H1 (cell line): ENCODE measurements around the gene CC2D2A. TPM values are rescaled to one million over a fixed set of nuclear protein-coding genes. Genes with fewer than 3 reads are reported as not detected.
A peak's percentile ranks its signal among the peaks of the same experiment; 100 is the strongest.

Experiments
- CTCF ChIA-PET: fragments of 300-600 bp; sonication (Branson Sonifier 250); formaldehyde crosslinking; loops from one replicate; lab custom pipeline; 2021; ENCODE audit not compliant: partially characterized antibody; lab: Charles Lee
- POLR2A ChIA-PET: fragments of 300-600 bp; sonication (Branson Sonifier 250); formaldehyde crosslinking; loops from one replicate; lab custom pipeline; 2021; ENCODE audit warnings: inconsistent platforms; ENCODE audit not compliant: partially characterized antibody; lab: Charles Lee
- DNase-seq, 2 experiments: peaks; one replicate each; pipeline versions ENCODE4 v3.0.0 to v3.0.0-alpha.2; 2010 to 2022; ENCODE audit warnings: low spot score in 2 of 2, low read depth in 1 of 2, mixed read lengths in 1 of 2
- FAIRE-seq: peaks from 2 replicates; lab custom pipeline; 2011; peaks lifted over from hg19 to GRCh38; lab: Jason Lieb, UNC
- H2AFZ ChIP-seq: 2 replicates; pipeline ENCODE4 v1.8.1; 2012; ENCODE audit warnings: low read length, inconsistent platforms
- H2AK5ac ChIP-seq: 2 replicates; pipeline ENCODE4 v1.6.1; 2013; ENCODE audit warnings: low read depth, low read length
- H2BK120ac ChIP-seq: replicated peaks from 2 replicates; pipeline ENCODE3; 2013; ENCODE audit warnings: low read depth, low read length, inconsistent platforms
- H2BK12ac ChIP-seq: 2 replicates; pipeline ENCODE4 v1.6.1; 2013; ENCODE audit warnings: low read depth, low read length
- H2BK15ac ChIP-seq: 2 replicates; pipeline ENCODE4 v1.6.1; 2013; ENCODE audit warnings: low read length
- H2BK20ac ChIP-seq: 2 replicates; pipeline ENCODE4 v1.6.1; 2013; ENCODE audit warnings: low read length
- H2BK5ac ChIP-seq: 2 replicates; pipeline ENCODE4 v1.6.1; 2013; ENCODE audit warnings: low read depth, low read length
- H3K14ac ChIP-seq: 2 replicates; pipeline ENCODE4 v1.6.1; 2013; ENCODE audit warnings: inconsistent platforms; ENCODE audit not compliant: insufficient read length
- H3K18ac ChIP-seq: 2 replicates; pipeline ENCODE4 v1.6.1; 2013; ENCODE audit warnings: low read length; ENCODE audit errors: extremely low read depth
- H3K23ac ChIP-seq: 2 replicates; pipeline ENCODE4 v1.6.1; 2013; ENCODE audit warnings: inconsistent platforms; ENCODE audit not compliant: insufficient read length
- H3K23me2 ChIP-seq: 2 replicates; pipeline ENCODE4 v1.6.1; 2013; ENCODE audit warnings: low read depth, low read length
- H3K27ac ChIP-seq: 2 replicates; pipeline ENCODE4 v1.6.1; 2011; ENCODE audit warnings: low read depth, low read length, inconsistent platforms
- H3K27me3 ChIP-seq, 4 experiments: replicated peaks in 1 of 4; 1 replicate in 1 of 4; 2 replicates in 3 of 4; pipeline versions ENCODE4 v1.6.1 to v1.8.1; 2011 to 2013; ENCODE audit warnings: low read length in 3 of 4, mild to moderate bottlenecking in 3 of 4, inconsistent platforms in 2 of 4, mixed read lengths in 2 of 4, moderate library complexity in 1 of 4; ENCODE audit not compliant: control insufficient read depth in 3 of 4, insufficient read depth in 3 of 4; ENCODE audit errors: extremely low read depth in 1 of 4
- H3K36me3 ChIP-seq, 4 experiments: 2 replicates each; pipeline versions ENCODE4 v1.6.1 to v1.8.1; 2011 to 2013; ENCODE audit warnings: mild to moderate bottlenecking in 4 of 4, low read length in 3 of 4, moderate library complexity in 2 of 4, control low read depth in 1 of 4, inconsistent platforms in 1 of 4; ENCODE audit not compliant: insufficient read depth in 4 of 4, control insufficient read depth in 2 of 4
- H3K4ac ChIP-seq: replicated peaks from 2 replicates; pipeline ENCODE3; 2013; ENCODE audit warnings: low read length, low read depth, mixed read lengths, inconsistent platforms; ENCODE audit not compliant: insufficient read length
- H3K4me1 ChIP-seq, 4 experiments: replicated peaks in 1 of 4; 1 replicate in 1 of 4; 2 replicates in 3 of 4; pipeline versions ENCODE4 v1.6.1 to v1.8.1; 2011 to 2013; ENCODE audit warnings: low read length in 3 of 4, inconsistent platforms in 2 of 4, mixed read lengths in 1 of 4; ENCODE audit not compliant: insufficient read depth in 4 of 4, control insufficient read depth in 3 of 4
- H3K4me2 ChIP-seq, 2 experiments: 2 replicates each; pipeline versions ENCODE4 v1.6.1 to v1.8.1; 2011 to 2013; ENCODE audit warnings: low read depth in 2 of 2, low read length in 2 of 2, control low read depth in 1 of 2, inconsistent platforms in 1 of 2, mild to moderate bottlenecking in 1 of 2; ENCODE audit not compliant: insufficient read depth in 1 of 2
- H3K4me3 ChIP-seq, 4 experiments: fragments of 200-600, 300-600 bp in 1 of 4; sonication (generic), shearing (Covaris generic), sonication (Bioruptor Twin) in 1 of 4; 2 replicates each; pipeline versions ENCODE4 v1.5.1 to v1.8.1; 2011 to 2016; ENCODE audit warnings: low read length in 4 of 4, low read depth in 3 of 4, control low read depth in 2 of 4, inconsistent platforms in 2 of 4, mild to moderate bottlenecking in 2 of 4, mixed read lengths in 1 of 4, moderate library complexity in 1 of 4; ENCODE audit not compliant: insufficient read depth in 2 of 4; ENCODE audit errors: extremely low read depth in 1 of 4
- H3K56ac ChIP-seq: replicated peaks from 2 replicates; pipeline ENCODE3; 2013; ENCODE audit warnings: low read depth, mild to moderate bottlenecking, mixed read lengths, low read length, inconsistent platforms; ENCODE audit not compliant: insufficient read length
- H3K79me1 ChIP-seq: 2 replicates; pipeline ENCODE4 v1.6.1; 2013; ENCODE audit warnings: low read depth, low read length, control low read depth
- H3K79me2 ChIP-seq, 2 experiments: 2 replicates each; pipeline versions ENCODE4 v1.6.1 to v1.8.1; 2012 to 2013; ENCODE audit warnings: low read length in 2 of 2, mild to moderate bottlenecking in 2 of 2, inconsistent platforms in 1 of 2; ENCODE audit not compliant: insufficient read depth in 2 of 2, control insufficient read depth in 1 of 2
- H3K9ac ChIP-seq, 4 experiments: replicated peaks in 1 of 4; 1 replicate in 1 of 4; 2 replicates in 3 of 4; pipeline versions ENCODE4 v1.6.1 to v1.8.1; 2011 to 2013; ENCODE audit warnings: low read depth in 3 of 4, low read length in 3 of 4, control low read depth in 2 of 4, mild to moderate bottlenecking in 2 of 4, moderate library complexity in 2 of 4, inconsistent platforms in 1 of 4; ENCODE audit errors: extremely low read depth in 1 of 4
- H3K9me3 ChIP-seq, 2 experiments: 2 replicates each; pipeline versions ENCODE4 v1.6.1 to v1.8.1; 2012 to 2013; ENCODE audit warnings: mild to moderate bottlenecking in 2 of 2, moderate library complexity in 2 of 2, control low read depth in 1 of 2, inconsistent platforms in 1 of 2, low read depth in 1 of 2, low read length in 1 of 2, mixed read lengths in 1 of 2; ENCODE audit not compliant: insufficient read depth in 2 of 2
- H4K20me1 ChIP-seq, 2 experiments: replicated peaks in 1 of 2; 2 replicates each; pipeline versions ENCODE3 to v1.8.1; 2011 to 2013; ENCODE audit warnings: inconsistent platforms in 2 of 2, low read length in 2 of 2, mild to moderate bottlenecking in 1 of 2; ENCODE audit not compliant: insufficient read depth in 2 of 2, control insufficient read depth in 1 of 2
- H4K5ac ChIP-seq: 2 replicates; pipeline ENCODE4 v1.6.1; 2013; ENCODE audit warnings: low read length, low read depth, mixed read lengths, inconsistent platforms; ENCODE audit not compliant: insufficient read length
- H4K8ac ChIP-seq: 2 replicates; pipeline ENCODE4 v1.8.0; 2013; ENCODE audit warnings: mild to moderate bottlenecking, moderate library complexity, low read length, inconsistent platforms; ENCODE audit not compliant: insufficient read depth; ENCODE audit errors: extremely low read depth
- H4K91ac ChIP-seq: replicated peaks from 2 replicates; pipeline ENCODE3; 2013; ENCODE audit warnings: low read length, mixed read lengths, inconsistent platforms; ENCODE audit not compliant: insufficient read length
- ATF3 ChIP-seq: IDR thresholded peaks from 2 replicates; pipeline ENCODE4 v1.6.1; 2011; ENCODE audit warnings: low read depth, mild to moderate bottlenecking, low read length; ENCODE audit not compliant: insufficient read depth
- BACH1 ChIP-seq: IDR thresholded peaks from 2 replicates; pipeline ENCODE4 v1.6.1; 2012; ENCODE audit warnings: low read length, improper control_type of control experiment
- FOSL1 ChIP-seq: IDR thresholded peaks from 2 replicates; pipeline ENCODE4 v1.6.1; 2011; ENCODE audit warnings: mild to moderate bottlenecking, low read depth, low read length, moderate library complexity; ENCODE audit not compliant: insufficient read depth
- GTF2F1 ChIP-seq: IDR thresholded peaks from 2 replicates; pipeline ENCODE4 v1.6.1; 2012; ENCODE audit warnings: low read depth, low read length, improper control_type of control experiment, borderline replicate concordance
- KDM5A ChIP-seq: fragments of 200-600 bp; IDR thresholded peaks from 2 replicates; pipeline ENCODE4 v1.7.1; 2012; ENCODE audit warnings: mild to moderate bottlenecking, low read length, inconsistent platforms, mixed read lengths
- NRF1 ChIP-seq: IDR thresholded peaks from 2 replicates; pipeline ENCODE4 v1.6.1; 2011; ENCODE audit warnings: mild to moderate bottlenecking, low read depth, low read length, improper control_type of control experiment
- SP2 ChIP-seq: IDR thresholded peaks from 2 replicates; pipeline ENCODE4 v1.6.1; 2012; ENCODE audit warnings: mild to moderate bottlenecking, low read length, inconsistent platforms
- TAF1 ChIP-seq: IDR thresholded peaks from 2 replicates; pipeline ENCODE4 v1.6.1; 2011; ENCODE audit warnings: mild to moderate bottlenecking, low read depth, low read length
- TBP ChIP-seq: IDR thresholded peaks from 2 replicates; pipeline ENCODE4 v1.6.1; 2011; ENCODE audit warnings: low read depth, low read length, improper control_type of control experiment
- WGBS, 2 experiments: shearing (Covaris generic) in 1 of 2; methylation state at CpG; one replicate each; pipeline versions ENCODE4 v1.1.6 to v1.1.7; 2013 to 2015; ENCODE audit warnings: low lambda C conversion rate in 2 of 2, mixed read lengths in 2 of 2, inconsistent platforms in 1 of 2, low coverage in 1 of 2, missing lambda C conversion rate in 1 of 2; ENCODE audit not compliant: insufficient replicate concordance in 2 of 2, insufficient coverage in 1 of 2, insufficient read length in 1 of 2; ENCODE audit errors: extremely low coverage in 1 of 2, missing lambda C conversion rate in 1 of 2; 5-methylcytosine and 5-hydroxymethylcytosine counted together
- polyA plus RNA-seq, 7 experiments: library from polyadenylated mRNA; depleted of rRNA in 3 of 7; stranded (reverse) in 5 of 7; unstranded in 2 of 7; fragments of >200 nt in 5 of 7; fragments of 200-250 nt in 2 of 7; gene quantifications; 1 replicate in 5 of 7; 2 replicates in 1 of 7; 4 replicates in 1 of 7; pipeline versions ENCODE4 v1.2.1 to v1.2.3, GENCODE V29; 2011 to 2013; ENCODE audit warnings: missing spikeins in 2 of 7, mixed read lengths in 2 of 7
- total RNA-seq: library from RNA; stranded (reverse); fragmentation: NEBNext Ultra II Directional; extraction: Animal tissue kit (Norgen Biotek cat#: 25700); gene quantifications from 2 replicates; pipeline ENCODE4 v1.2.1, GENCODE V29; 2021

Gene CC2D2A
- total and polyA plus RNA-seq, 2 of the 8 experiments (the other 6 are each of a cell fraction or from before 2014, with no cell fraction given) = 11.0 to 12.2 TPM

DNA sequence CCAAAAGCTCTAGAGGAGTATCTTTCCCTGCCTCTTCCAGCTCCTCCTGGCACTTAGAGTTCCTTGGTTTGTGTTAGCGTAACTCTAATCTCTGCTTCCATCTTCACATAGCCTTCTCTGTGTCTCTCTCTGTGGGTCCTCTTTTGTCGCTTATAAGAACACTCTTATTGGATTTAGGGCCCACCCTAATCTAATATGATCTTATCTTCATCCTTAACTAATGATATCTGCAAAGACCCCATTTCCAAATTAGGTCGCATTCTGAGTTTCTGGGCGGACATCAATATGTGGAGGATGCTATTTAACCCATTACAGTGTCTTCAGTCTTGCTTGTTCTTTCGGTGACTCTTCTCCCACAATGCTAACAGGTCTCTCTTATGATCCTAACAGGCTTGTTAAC is 72.3 kb downstream of the CC2D2A start:
- H3K27me3 ChIP-seq = no peaks in the 10 kb centered on the region
- FAIRE-seq = no peak
- POLR2A ChIA-PET = no interaction called here
- CTCF ChIA-PET = interaction anchor here (0.6 to 1.7 kb wide), 4 partner anchors 19 to 133 kb away, joined by 3 to 5 read pairs (median 3); no protein-coding TSS in a partner anchor
- no peaks in the 10 kb centered on the region for H3K79me2 ChIP-seq
- H3K23ac ChIP-seq = no peak overlapping the region
- no peak overlapping the region for H2BK5ac ChIP-seq
- no peak overlapping the region for H3K27ac ChIP-seq
- H2AFZ ChIP-seq = no peak overlapping the region
- H3K79me1 ChIP-seq = no peaks in the 10 kb centered on the region
- no peak overlapping the region for H3K14ac ChIP-seq
- H3K36me3 ChIP-seq = peaks cover 0 to 4% (median 2%) of the 10 kb centered on the region in 4 experiments; a peak in 3 of 8 replicates
- H4K5ac ChIP-seq = no peak overlapping the region
- no peak overlapping the region for H3K4me2 ChIP-seq
- H3K56ac ChIP-seq = no peak overlapping the region
- TF ChIP-seq TAF1 = no peak
- TF ChIP-seq FOSL1 = no peak
- no peak for TF ChIP-seq GTF2F1
- TF ChIP-seq NRF1 = no peak
- TF ChIP-seq TBP = no peak
- no peak for TF ChIP-seq SP2
- no peak for TF ChIP-seq ATF3
- no peak for TF ChIP-seq KDM5A
- TF ChIP-seq BACH1 = no peak
- no peak overlapping the region for H2BK120ac ChIP-seq
- no peaks in the 10 kb centered on the region for H3K9me3 ChIP-seq
- 83% methylated on average over 5 of the region's 5 CpGs; no CpG with 5 or more reads in 1 of the 2 experiments for WGBS, 2 experiments
- no peaks in the 10 kb centered on the region for H4K20me1 ChIP-seq
- no peak overlapping the region for H3K4ac ChIP-seq
- no peak overlapping the region for H3K9ac ChIP-seq
- no peak overlapping the region for H2BK15ac ChIP-seq
- no peak overlapping the region for H2BK12ac ChIP-seq
- H3K4me1 ChIP-seq = peaks cover 0 to 11% (median 6%) of the 10 kb centered on the region in 4 experiments; a peak in 3 of 7 replicates
- no peak overlapping the region for H4K8ac ChIP-seq
- H3K4me3 ChIP-seq = no peak overlapping the region
- no peak overlapping the region for H4K91ac ChIP-seq
- H2AK5ac ChIP-seq = no peak overlapping the region
- peak overlapping the region; percentile 25; the same call in 1 of the 2 replicates for H2BK20ac ChIP-seq
- no peak overlapping the region for H3K18ac ChIP-seq
- no peak for DNase-seq
- no peaks in the 10 kb centered on the region for H3K23me2 ChIP-seq
